K562 (cell line): ENCODE data around the gene VPS33B. TPM values are rescaled to one million over a fixed set of nuclear protein-coding genes. Genes with fewer than 3 reads are reported as not detected.

Experiments used
- BCL6 ChIP-seq: fragments of 250-450 bp; sonication (Bioruptor Pico); IDR thresholded peaks from 2 replicates; pipeline ENCODE4 v1.4.0; 2020
- ELF2 ChIP-seq: fragments of 250-450 bp; sonication (Bioruptor Pico); IDR thresholded peaks from 2 replicates; pipeline ENCODE4 v1.5.0; 2021; ENCODE audit warnings: mild to moderate bottlenecking
- KDM2B ChIP-seq: fragments of 250-450 bp; sonication (Bioruptor Pico); IDR thresholded peaks from 2 replicates; pipeline ENCODE4 v1.8.0; 2021; ENCODE audit warnings: mild to moderate bottlenecking, moderate library complexity
- MAZ ChIP-seq, 2 experiments: fragments of 450-650 bp in 1 of 2; sonication (generic) in 1 of 2; formaldehyde crosslinking; IDR thresholded peaks in 1 of 2; conservative IDR thresholded peaks in 1 of 2; 2 replicates each; pipeline versions ENCODE4 v1.4.0 to v1.5.0; 2020; ENCODE audit warnings: mild to moderate bottlenecking in 1 of 2, missing genetic modification reagents in 1 of 2
- MGA ChIP-seq: fragments of 450-650 bp; IDR thresholded peaks from 2 replicates; pipeline ENCODE4 v1.6.1; 2016; ENCODE audit warnings: mild to moderate bottlenecking, moderate library complexity
- MYNN ChIP-seq, 2 experiments: sonication (generic); formaldehyde crosslinking in 1 of 2; IDR thresholded peaks; 2 replicates each; pipeline versions ENCODE4 v1.5.0 to v1.6.1; 2016 to 2020; ENCODE audit warnings: antibody characterized with exemption in 1 of 2, missing genetic modification reagents in 1 of 2
- NR0B1 ChIP-seq: fragments of 450-650 bp; IDR thresholded peaks from one replicate; pipeline ENCODE4 v1.6.1; 2018; ENCODE audit warnings: mild to moderate bottlenecking, moderate library complexity; ENCODE audit not compliant: partially characterized antibody
- RBM34 ChIP-seq: fragments of 200-400 bp; formaldehyde crosslinking; IDR thresholded peaks from 2 replicates; pipeline ENCODE4 v1.6.1; 2018; ENCODE audit warnings: low read length, borderline replicate concordance; ENCODE audit not compliant: insufficient read depth
- ZBTB26 ChIP-seq: fragments of 450-650 bp; formaldehyde crosslinking; IDR thresholded peaks from 2 replicates; pipeline ENCODE4 v1.4.0; 2022; ENCODE audit warnings: missing genetic modification characterization
- ZBTB5 ChIP-seq: fragments of 450-650 bp; IDR thresholded peaks from 2 replicates; pipeline ENCODE4 v1.6.1; 2017; ENCODE audit warnings: antibody characterized with exemption
- ZNF436 ChIP-seq: fragments of 250-450, 450-650 bp; sonication (Bioruptor Pico); formaldehyde crosslinking; IDR thresholded peaks from 2 replicates; pipeline ENCODE4 v1.7.0; 2020; ENCODE audit warnings: mild to moderate bottlenecking
- polyA plus RNA-seq, 8 experiments: library from polyadenylated mRNA; depleted of rRNA in 4 of 8; stranded (reverse) in 5 of 8; unstranded in 3 of 8; fragments of >200 nt; fragmentation: Nextera tagmentation in 2 of 8; fragmentation: Illumina TruSeq in 1 of 8; extraction: Ambion mirVana in 2 of 8; extraction: Trizol in 1 of 8; gene quantifications; 2 replicates each; pipeline versions ENCODE4 v1.2.1 to v1.2.3, GENCODE V29; 2011 to 2014; ENCODE audit warnings: inconsistent platforms in 1 of 8, missing spikeins in 1 of 8
- total RNA-seq, 7 experiments: library from RNA; depleted of rRNA in 6 of 7; stranded (reverse); fragments of >200 nt in 6 of 7; fragmentation: Illumina TruSeq in 2 of 7; extraction: Trizol in 2 of 7; gene quantifications; 2 replicates each; pipeline versions ENCODE4 v1.2.1 to v1.2.3, GENCODE V29; 2011 to 2021; ENCODE audit warnings: low replicate concordance in 1 of 7

VPS33B gene
- total and polyA plus RNA-seq, 9 of the 15 experiments (the other 6 are each of a cell fraction or from before 2014, with no cell fraction given), result 9.4 to 25.5 (median 14.8) TPM

- TF ChIP-seq BCL6 (CRISPR knock-in tag), result no peak
- no peak for TF ChIP-seq KDM2B (CRISPR knock-in tag)
- no peak for TF ChIP-seq NR0B1
- 0 out of 2 replicates have a peak, but pooled peaks have one; percentile 29 for TF ChIP-seq MYNN (IDR thresholded peaks at IDR 0.05)
- TF ChIP-seq MYNN (CRISPR knock-in tag; IDR thresholded peaks at IDR 0.05), result no peak
- no peak for TF ChIP-seq ZBTB5
- no peak for TF ChIP-seq MGA
- TF ChIP-seq ZBTB26 (CRISPR knock-in tag), result no peak
- no peak for TF ChIP-seq RBM34
- TF ChIP-seq ZNF436, result no peak
- no peak for TF ChIP-seq ELF2 (CRISPR knock-in tag)
- no peak for TF ChIP-seq MAZ (CRISPR knock-in tag; conservative IDR thresholded peaks at IDR 0.05 in 1 of 2, IDR thresholded peaks at IDR 0.05 in 1 of 2)
Observed at GRCh38 chr15:90991587-90992285, 30.7 kb downstream of the VPS33B start (continued).
